NCI-H1436 (cell line): Measurements from ENCODE around the gene IL1RN.

Source experiments
- DNase-seq: peaks from one replicate; lab custom pipeline; 2025; lab: John Stamatoyannopoulos, UW

The IL1RN gene

DNA sequence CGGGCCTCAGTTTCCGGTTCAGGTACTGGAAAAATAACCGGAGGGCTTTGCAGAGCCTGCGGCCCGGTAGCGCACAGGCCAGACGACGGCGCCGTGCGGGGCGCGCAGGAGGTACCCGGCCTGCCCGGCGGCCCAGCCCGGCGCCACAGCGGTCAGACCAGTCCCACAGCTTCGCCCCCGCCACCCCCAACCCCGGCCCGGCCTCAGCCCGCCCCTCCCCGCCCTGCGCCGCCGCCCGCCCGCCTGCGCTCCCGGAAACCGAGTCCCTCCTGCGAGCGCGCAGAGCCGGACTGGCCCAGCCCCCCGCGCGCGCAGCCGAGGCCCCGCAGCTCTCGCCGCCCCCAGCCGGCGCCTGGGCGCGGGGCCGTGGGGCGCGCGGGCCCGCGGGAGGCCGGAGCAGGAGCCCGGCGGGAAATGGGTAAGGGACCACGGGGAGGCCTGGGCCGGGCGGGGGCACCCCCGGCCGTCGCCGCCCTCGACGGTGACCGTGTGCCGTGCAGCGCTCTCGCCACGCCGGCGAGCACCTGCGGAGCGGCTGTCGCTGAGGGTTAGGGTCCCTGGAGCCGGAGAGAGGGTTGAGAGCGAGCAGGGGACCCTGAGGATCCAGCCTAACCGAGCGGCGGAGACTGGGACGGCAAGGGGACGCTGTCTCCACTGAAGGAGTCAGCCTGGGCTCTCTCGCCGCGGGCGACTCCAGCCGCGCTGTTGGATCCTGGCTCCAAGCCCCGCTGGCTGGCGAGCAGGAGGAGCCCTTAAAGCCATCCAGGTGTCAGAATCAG, 29.9 kb downstream of the IL1RN start:
- DNase-seq, result no peak

DNA sequence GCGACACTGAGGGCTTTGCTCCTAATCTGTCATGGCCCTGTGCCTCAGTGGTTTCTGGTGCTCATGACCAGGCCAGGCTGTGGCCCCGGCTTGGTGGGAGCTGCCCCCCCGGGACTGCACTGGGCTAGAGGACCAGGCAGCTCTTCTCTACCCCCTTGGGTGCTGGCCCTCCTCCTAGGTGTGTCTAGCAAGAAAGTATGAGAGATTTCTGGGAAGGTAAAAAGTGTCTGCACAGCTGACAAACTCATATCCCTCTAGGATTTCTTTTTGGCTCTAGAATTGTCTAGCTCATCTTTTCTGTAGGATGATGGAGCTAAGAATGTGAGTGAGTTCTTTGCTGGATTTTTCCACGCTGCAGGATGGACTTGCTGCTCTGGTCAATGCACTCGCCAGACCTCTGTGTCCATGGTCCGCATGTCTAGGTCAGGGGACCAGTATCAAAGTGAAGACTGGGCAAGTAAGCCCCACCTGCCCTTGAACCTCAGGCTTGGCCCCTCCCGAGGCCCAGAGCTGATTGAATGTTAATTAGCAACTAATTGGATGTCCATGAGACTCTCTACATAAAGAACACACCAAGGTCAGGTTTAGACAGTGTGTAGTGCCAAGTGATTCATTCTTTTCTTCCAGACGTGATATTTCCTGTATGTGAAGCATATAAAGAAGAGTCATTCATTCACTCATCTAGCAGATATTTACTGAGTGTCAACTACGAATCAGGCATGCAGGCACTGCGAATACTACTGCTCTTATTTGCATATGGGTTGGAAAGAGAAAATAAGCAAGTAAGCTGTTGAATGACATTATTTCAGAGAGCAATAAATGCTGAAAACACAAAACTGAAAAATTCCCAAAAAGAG, 30.7 kb downstream of the IL1RN start:
- no peak for DNase-seq

DNA sequence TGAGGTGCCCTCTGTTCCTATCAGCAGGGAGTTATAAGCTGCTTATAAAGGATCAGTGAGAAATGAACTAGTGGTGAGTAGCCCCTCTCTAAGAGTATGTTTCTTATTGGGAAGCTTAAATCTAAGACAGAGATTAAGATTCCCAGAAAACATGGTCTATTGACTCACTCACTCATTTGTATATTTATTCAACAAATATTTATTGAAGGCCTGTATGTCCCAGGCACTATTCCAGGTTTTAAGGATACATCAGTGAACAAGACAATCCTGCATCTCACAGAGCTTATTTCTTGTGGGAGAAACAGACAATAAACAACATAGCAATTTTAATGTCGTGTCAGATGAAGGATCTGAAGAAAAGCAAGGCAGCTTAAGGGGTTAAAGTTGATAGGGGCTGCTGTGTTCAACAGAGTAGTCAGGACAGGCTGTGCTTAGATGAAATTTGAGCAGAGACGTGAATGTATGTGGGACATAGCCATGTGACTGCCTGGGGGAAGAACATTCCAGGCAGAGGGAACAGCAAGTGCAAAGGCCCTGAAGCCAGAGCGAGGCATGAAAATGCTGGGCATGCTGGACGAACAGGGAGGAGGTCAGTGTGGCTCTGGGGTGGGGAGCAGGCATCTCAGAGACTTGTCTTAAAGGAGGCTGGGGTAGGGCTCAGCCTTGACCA, 31.6 kb downstream of the IL1RN start:
- no peak for DNase-seq

DNA sequence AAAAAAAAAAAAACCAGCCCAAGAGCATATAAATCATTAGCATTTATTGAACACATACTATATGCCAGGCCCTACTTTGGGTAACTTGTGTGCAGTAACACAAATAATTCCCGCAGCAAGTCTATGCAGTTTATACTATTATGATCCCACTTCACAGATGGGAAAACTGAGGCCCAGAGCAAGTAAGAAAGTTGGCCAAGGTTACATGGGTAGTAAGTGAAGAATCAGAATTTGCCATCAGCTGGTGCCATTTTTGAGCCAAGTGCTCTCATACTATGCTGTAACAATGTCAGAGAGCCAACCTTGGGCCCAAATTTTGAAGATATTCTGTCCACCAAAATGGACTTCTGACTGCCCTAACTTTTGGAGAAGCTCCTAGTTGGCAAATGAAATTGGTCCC, 32.9 kb downstream of the IL1RN start:
- DNase-seq, result no peak

DNA sequence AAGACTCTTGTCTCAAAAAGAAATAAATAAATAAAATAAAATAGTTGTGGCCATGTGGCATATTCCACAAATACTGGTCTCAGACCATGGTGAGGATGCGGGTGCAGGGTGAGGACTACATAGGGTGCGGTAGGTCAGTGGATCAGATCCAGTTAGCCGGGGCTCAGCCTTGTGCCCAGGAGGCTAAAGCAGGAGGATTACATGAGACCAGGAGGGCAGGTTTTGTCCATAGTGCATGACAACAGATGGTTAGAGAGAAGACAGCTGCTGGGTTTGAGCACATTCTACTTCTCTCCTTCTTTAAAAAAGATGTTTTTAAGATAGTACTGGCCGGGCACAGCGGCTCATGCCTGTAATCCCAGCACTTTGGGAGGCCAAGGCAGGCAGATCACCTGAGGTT, 33.6 kb downstream of the IL1RN start:
- no peak for DNase-seq

DNA sequence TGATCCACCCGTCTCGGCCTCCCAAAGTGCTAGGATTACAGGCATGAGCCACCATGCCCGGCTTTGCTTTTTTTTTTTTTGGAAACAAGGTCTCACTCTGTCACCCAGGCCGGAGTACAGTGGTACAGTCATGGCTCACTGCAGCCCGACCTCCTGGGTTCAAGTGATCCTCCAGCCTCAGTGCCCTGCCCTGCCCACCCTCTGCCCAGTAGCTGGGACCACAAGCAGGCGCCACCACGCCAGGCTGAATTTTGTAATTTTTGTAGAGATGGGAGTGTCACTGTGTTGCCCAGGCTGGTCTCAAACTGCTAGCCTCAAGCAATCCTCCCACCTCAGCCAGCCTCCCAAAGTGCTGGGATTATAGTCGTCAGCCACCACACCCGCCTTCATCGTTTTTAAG, 34.8 kb downstream of the IL1RN start:
- DNase-seq, result no peak

DNA sequence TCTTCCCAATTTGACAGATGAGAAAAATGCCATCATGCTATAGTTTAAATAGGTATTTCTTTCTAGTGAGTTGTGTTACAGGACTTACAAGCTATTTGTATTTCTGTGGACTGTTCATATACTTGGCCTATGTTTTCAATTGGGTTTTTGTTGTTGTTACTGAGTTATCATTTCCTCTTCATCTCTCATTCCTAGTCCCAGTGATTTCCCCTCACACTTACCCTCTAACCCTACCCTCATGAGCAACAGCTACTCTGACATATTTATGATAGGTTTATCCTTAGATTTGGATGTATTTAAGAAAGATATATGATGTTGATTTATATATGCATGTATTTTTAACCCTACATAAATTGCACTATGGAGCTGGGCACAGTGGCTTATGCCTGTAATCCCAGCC, 35.5 kb downstream of the IL1RN start:
- no peak for DNase-seq

DNA sequence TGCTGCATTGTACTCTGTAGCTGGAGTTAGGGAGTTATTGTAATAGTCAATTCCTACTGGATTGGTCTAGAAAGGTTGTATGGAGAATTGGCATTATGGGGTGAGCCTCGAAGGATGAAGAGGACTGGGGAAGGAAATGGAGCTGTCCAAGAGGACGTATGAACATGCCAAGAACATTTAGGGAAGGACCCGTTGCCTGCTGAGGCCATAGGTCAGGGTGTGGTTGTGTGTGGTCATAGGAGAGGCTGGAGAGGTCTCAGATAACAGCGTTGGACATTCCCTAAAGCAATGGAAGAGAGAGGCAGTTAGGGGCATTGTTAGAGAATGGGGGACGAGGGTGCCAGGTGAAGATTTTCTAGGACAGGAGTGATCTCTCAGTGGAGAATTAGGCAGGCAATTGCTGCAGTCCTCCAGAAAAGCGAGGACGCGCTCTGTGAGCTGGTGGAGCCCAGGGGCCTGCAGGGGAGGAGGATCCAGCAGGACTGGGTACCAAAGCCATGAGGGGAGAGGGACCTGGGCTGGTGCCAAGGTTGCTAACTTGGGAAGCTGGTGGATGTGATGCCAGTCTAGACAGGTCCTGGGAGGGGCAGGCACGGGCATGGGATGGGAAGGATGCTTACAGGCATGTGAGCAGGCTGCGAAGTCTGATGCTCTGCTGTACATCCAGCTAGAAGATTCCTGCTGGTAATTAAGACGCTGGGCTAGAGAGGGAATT, 37.0 kb downstream of the IL1RN start:
- DNase-seq, result no peak

DNA sequence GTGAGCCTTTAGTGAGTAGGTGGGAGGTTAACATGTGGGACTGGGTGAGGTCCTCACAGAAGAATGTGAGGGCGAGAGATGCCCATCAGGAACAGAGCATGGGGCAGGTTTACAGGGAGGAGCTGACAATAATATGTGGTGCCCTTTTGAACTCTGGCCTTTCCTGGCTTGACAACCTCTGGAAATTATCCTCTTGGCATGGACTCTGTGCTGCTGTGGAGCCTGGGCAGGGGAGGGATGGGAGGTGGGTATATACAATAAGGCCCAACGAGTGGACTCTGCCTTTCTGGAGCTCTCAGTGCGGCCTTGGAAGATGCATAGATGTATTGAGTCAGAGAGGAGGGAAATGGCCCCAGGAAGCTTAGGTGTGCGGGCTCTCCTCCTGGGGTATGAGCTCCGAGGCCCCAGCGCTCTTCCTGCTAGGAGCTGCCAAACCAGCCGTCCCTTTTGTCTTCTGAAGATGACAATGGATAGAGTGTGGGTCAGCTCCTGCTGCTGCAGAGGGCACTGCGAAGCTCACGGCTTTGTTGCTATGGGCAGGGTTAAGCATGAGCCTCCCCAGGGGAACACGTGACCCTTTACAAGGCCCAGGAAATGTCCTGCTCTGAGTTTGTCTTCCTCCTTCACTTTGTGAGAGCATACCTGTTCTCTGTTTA, 37.7 kb downstream of the IL1RN start:
- no peak for DNase-seq

DNA sequence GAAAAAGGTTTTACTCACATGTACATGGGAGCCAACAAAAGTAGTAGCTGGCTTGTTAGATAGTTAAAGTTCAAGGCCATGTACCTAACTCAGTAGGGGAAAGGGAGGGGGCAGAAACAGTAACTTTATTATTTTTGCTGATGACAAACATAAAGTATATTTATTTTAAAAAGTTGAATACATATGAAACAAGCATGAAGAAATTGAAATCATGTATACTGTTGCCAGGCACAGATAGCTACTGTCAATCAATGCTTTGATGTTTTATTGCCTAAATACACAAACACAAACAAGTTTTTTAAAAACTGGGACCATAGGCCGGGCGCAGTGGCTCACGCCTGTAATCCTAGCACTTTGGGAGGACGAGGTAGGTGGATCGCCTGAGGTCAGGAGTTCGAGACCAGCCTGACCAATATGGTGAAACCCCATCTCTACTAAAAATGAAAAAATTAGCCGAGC, 38.8 kb downstream of the IL1RN start:
- no peak for DNase-seq

DNA sequence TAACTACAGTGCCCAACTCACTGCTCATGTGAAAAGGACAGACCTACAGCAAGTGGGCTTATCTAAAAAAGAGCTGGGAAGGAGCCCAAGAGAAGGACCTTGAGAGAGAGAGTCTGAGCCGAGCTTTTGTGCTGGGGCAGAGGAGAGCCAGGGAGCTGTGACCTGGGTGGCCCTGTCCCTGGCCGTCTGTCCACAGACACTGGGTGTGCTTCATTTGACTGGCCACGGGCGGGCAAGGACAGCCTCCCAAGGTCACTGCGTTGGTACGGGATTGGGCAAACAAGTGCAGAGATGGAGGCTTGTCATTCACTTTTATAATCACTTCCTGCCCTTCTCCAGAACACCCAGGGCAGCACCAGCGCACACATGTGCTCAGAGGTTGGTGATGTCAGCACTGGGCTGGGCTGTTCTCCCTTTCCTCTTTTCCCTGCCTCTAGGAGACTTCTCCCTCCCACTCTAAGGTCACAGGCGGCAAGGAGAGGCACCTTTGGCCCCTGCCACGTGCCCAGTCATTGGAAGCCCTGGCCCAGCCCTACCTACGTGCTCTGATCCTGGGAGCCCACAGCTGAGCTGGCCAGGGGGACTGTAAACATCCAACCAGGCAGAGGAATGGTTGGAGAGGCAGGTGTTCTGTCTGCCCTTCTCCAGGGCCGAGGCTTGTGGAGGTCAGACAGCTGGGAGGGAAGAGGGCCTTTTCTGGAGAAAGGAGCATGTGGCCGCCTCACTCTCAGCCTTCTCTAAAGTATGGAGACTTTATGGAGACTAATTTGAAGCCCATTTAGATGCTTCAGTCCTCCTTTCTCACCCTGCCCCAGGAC, 39.9 kb downstream of the IL1RN start:
- no peak for DNase-seq

DNA sequence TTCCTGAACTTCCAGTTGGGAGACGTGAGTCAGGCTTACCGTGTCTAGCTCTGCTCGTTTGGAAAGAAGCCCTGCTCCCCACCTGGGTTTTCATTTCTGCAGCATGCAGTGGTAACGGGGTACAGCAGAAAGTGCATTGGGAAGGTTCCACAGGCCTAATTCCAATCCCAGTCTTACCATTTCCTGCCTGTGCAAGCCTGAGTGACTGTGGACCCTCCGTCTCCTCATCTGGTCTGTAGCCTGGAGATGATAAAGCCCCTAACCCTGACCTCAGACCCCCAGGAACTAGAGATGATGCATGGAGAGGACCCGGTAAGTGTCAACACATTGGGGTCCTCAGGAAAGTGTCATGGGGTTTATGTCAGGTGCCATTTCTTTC, 40.6 kb downstream of the IL1RN start:
- no peak for DNase-seq

DNA sequence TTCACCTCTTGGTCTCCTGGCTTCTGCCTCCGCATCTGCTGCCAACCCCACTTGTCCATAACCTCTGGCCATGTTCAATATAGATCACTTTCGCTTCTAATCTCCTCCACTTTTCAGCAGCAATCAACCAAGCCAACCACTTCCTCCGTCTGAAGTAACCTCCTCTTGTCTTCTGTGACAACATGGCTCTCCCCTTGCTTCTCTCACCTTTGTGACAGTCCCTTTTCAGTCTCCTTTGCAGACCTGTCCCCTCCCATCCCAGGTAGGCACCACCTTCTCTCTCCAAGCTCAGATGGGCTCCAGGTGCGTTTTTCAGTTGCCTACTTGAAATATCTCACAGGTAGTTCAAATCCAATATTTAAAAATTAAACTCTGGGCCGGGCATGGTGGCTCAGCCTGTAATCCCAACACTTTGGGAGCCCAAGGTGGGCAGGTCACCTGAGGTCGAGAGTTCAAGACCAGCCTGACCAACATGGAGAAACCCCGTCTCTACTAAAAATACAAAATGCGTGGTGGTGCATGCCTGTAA, 41.7 kb downstream of the IL1RN start:
- DNase-seq, result no peak

DNA sequence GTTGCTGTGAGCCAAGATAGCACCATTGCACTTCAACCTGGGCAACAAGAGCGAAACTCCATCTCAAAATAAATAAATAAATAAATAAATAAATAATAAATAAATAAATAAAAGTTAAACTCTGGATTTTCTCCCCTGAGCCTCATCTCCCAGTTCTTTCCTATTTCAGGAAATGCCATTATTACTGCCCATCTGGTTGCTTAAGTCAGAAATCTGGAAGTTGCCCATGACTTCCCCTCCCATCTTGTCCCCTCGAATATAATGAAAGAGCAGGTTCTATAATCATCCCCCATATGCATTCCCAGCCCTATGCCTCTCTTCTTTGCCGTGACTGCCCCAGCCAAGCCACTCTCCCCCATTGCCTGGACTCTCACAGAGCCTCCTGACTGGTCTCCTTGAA, 42.2 kb downstream of the IL1RN start:
- no peak for DNase-seq

DNA sequence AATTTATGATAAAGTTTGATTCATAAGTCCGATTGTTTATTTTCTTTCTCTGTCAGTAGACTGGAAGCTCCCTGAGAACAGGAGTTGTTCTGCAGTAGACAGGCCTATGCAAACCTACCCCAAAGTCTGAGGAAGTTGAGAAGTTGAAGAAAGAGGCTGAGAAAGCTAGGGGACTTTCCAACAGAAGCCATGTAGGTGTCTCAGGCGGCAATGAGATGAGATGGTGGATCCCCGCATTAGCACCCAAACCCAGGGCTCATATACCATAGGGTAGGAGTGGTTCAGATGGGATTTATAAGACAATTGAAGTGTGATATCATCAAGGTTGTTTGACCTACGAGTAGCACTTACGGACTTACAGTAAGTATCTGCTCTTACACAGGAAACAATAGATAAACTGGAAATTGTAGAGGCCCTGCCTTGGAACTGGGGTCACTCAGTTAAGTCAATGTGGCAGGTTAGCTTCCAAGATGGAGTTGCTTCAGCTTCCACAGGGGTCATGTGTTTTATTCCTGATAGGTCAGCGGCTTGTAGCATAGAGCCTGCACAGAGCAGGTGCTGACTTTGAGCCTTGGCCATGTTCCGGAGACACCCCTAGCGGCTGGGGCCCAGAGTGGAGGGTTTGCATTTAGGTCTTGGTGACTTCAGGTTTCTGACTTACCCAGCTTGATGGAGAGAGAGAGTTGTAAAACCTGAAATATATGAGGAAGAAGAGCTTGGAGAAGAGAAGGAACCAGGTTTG, 44.1 kb downstream of the IL1RN start:
- no peak for DNase-seq

DNA sequence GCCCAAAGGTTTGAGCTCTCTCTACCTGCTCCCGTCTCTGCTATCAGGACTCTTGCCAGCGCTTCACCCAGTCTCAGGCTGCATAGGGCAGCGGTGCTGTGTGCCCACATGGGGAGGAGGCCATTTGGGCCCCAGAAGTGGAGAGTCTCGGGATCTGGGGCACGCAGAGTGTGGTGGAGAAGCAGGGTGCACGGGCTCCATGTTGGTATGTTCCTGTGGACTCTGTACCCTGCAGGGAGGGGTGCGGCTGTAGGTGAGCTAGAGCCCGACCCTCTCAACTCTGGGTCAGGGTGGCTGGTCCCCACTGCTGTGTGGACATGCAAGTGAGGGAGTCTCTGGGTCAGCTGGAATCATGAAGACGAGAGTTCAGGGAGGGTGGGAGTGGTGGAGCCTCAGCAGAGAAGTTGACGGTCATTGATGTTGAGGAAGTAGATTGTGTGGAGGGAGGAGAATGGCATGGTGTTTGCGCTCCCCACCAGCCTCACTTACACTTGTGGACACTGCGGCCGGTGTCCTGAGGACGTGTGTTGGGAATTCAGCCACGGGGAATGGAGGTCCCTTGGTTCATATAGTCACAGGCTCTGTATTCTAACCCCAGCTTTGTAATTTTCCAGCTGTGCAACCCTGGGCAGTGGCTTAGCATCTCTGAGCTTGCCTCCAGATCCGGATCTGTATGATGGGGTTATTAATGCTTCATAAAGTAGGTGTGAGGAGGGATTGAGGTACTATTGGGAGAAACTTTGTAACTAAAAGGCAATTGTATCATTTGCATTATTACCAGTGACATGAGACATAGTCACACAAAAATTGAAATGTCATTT, 45.5 kb downstream of the IL1RN start:
- DNase-seq, result no peak

DNA sequence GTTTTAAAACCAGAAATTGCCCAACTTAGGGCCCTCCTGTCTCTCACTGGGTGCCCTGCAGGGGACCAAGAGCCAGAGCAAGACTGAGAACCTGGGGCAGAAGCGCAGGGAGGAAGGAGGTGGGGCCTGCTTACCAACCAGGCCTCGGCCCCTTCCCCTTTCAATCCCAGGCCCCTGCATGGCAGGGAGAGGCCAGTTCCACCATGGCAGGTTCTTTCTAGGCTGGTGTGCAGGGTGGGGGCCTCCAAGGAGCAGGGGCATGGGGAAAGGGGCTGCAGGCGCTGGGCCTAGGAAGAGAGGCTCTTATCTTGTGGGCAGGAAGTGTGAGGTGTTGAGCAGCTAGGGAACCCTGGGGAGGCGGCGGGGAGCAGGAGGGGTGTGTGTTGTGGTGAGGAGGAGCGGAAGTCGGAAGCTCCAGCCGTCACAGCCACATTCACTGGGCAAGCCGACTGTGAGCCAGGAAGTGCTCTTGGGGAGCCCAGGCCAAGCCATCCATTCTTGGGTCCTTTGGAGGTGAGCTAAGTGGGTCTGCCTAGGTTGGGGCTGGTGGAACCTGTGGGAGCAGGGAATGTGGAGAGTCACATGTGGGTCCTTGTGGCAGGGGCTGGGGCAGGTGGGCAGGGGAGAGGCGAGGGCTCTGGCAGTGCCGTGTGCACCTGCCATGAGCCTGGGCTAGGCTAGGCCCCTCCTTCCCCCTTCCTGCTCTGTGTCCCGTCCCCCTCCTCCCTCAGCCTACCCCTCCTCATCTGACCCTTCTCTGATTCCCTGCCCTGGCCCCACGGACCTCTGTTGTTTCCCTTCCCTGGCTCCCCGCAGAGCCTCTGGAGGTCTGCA, 46.4 kb downstream of the IL1RN start, which contains the start of gene PSD4:
TSS of gene PSD4 (plus strand) at position 430 of the 834 bp plus-strand sequence. CDS start 8,486 bp downstream, outside the sequence.
- no peak for DNase-seq

DNA sequence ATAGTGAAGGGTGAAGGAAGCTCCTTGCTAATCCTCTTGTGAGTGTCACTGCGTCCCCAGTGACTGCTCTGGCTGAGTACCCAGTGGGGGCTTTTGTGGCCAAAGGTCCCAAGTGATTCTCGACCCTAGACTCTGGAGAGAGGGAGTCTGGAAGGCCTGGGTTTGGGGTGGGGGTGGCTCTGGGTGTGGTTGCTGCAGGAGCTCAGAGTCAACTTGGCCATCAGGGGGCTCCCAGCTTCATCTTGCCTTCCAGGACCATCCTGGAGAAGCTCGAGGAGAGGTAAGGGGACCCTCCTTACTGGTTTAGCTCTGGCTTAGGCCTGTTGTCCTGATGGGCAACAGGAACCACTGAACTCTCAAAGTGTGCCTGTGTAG, 47.0 kb downstream of the IL1RN start:
- no peak for DNase-seq
